HepG2 (cell line): Measurements from ENCODE around the gene HBA1.
A peak's percentile ranks its signal among the peaks of the same experiment; 100 is the strongest.

ENCODE experiments used
- DNMT1 ChIP-seq: sonication (generic); formaldehyde crosslinking; IDR thresholded peaks from 2 replicates; pipeline ENCODE4 v1.5.1; 2020; ENCODE audit warnings: mild to moderate bottlenecking, missing genetic modification reagents
- FOXK2 ChIP-seq: fragments of 450-650 bp; IDR thresholded peaks from 2 replicates; pipeline ENCODE4 v1.6.1; 2016
- HOXA9 ChIP-seq: sonication (generic); formaldehyde crosslinking; IDR thresholded peaks from 2 replicates; pipeline ENCODE4 v1.8.1; 2022; ENCODE audit warnings: missing genetic modification reagents, mild to moderate bottlenecking, moderate library complexity, borderline replicate concordance
- JUND ChIP-seq: sonication (generic); formaldehyde crosslinking; IDR thresholded peaks from 2 replicates; pipeline ENCODE4 v1.8.0; 2022; ENCODE audit warnings: mild to moderate bottlenecking, missing genetic modification reagents
- POLR2A ChIP-seq, 2 experiments: IDR thresholded peaks; 2 replicates each; pipeline ENCODE4 v1.6.1; 2011; ENCODE audit warnings: low read depth in 2 of 2, low read length in 2 of 2, mild to moderate bottlenecking in 1 of 2, moderate library complexity in 1 of 2; ENCODE audit not compliant: insufficient read depth in 1 of 2
- ZIK1 ChIP-seq: sonication (generic); formaldehyde crosslinking; IDR thresholded peaks from 2 replicates; pipeline ENCODE4 v1.5.0; 2020; ENCODE audit warnings: mild to moderate bottlenecking, low read depth, missing genetic modification reagents, borderline replicate concordance
- TF ChIP-seq, protein P1 (sequence below): IDR thresholded peaks from 2 replicates; pipeline ENCODE4 v1.6.1; 2012; ENCODE audit warnings: inconsistent platforms
- TF ChIP-seq, protein P2 (sequence below), 2 experiments: sonication (generic) in 1 of 2; formaldehyde crosslinking in 1 of 2; IDR thresholded peaks; 2 replicates each; pipeline versions ENCODE4 v1.6.1 to v1.9.0; 2014 to 2022; ENCODE audit warnings: antibody characterized with exemption in 1 of 2, borderline replicate concordance in 1 of 2, inconsistent platforms in 1 of 2, low read depth in 1 of 2, missing genetic modification reagents in 1 of 2
- TF ChIP-seq, protein P3 (sequence below): sonication (generic); formaldehyde crosslinking; IDR thresholded peaks from 2 replicates; pipeline ENCODE4 v1.5.0; 2020; ENCODE audit warnings: mild to moderate bottlenecking, missing genetic modification reagents, moderate library complexity
- TF ChIP-seq, protein P4 (sequence below): sonication (generic); formaldehyde crosslinking; IDR thresholded peaks from 2 replicates; pipeline ENCODE4 v1.5.1; 2020; ENCODE audit warnings: missing genetic modification reagents, mild to moderate bottlenecking, borderline replicate concordance

DNA sequence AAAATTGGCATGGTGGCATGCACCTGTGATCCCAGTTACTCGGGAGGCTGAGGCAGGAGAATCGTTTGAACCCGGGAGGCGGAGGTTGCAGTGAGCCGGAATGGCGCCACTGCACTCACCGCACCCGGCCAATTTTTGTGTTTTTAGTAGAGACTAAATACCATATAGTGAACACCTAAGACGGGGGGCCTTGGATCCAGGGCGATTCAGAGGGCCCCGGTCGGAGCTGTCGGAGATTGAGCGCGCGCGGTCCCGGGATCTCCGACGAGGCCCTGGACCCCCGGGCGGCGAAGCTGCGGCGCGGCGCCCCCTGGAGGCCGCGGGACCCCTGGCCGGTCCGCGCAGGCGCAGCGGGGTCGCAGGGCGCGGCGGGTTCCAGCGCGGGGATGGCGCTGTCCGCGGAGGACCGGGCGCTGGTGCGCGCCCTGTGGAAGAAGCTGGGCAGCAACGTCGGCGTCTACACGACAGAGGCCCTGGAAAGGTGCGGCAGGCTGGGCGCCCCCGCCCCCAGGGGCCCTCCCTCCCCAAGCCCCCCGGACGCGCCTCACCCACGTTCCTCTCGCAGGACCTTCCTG, 3.7 kb downstream of the HBA1 start, which contains the start of gene HBQ1:
- TF ChIP-seq DNMT1 (no peak), ZIK1 (CRISPR knock-in tag) (no peak), FOXK2 (no peak), POLR2A (IDR thresholded peaks at IDR 0.05; ENCODE audit: insufficient read depth in 1 of 2, low read depth in 2 of 2, low read length in 2 of 2) (0 out of 4 replicates have a peak, but pooled peaks of 1 of the 2 experiments have one; percentile 40), HOXA9 (CRISPR knock-in tag) (no peak), JUND (CRISPR knock-in tag) (no peak)
- TF ChIP-seq, protein P1, sequence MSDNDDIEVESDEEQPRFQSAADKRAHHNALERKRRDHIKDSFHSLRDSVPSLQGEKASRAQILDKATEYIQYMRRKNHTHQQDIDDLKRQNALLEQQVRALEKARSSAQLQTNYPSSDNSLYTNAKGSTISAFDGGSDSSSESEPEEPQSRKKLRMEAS, result peak; percentile 45; the same call in 1 of the 2 replicates
- TF ChIP-seq, protein P2, sequence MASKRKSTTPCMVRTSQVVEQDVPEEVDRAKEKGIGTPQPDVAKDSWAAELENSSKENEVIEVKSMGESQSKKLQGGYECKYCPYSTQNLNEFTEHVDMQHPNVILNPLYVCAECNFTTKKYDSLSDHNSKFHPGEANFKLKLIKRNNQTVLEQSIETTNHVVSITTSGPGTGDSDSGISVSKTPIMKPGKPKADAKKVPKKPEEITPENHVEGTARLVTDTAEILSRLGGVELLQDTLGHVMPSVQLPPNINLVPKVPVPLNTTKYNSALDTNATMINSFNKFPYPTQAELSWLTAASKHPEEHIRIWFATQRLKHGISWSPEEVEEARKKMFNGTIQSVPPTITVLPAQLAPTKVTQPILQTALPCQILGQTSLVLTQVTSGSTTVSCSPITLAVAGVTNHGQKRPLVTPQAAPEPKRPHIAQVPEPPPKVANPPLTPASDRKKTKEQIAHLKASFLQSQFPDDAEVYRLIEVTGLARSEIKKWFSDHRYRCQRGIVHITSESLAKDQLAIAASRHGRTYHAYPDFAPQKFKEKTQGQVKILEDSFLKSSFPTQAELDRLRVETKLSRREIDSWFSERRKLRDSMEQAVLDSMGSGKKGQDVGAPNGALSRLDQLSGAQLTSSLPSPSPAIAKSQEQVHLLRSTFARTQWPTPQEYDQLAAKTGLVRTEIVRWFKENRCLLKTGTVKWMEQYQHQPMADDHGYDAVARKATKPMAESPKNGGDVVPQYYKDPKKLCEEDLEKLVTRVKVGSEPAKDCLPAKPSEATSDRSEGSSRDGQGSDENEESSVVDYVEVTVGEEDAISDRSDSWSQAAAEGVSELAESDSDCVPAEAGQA (IDR thresholded peaks at IDR 0.05; ENCODE audit: low read depth), result no peak
- TF ChIP-seq, protein P2 (CRISPR knock-in tag; IDR thresholded peaks at IDR 0.05; ENCODE audit: borderline replicate concordance), result no peak
- TF ChIP-seq, protein P3, sequence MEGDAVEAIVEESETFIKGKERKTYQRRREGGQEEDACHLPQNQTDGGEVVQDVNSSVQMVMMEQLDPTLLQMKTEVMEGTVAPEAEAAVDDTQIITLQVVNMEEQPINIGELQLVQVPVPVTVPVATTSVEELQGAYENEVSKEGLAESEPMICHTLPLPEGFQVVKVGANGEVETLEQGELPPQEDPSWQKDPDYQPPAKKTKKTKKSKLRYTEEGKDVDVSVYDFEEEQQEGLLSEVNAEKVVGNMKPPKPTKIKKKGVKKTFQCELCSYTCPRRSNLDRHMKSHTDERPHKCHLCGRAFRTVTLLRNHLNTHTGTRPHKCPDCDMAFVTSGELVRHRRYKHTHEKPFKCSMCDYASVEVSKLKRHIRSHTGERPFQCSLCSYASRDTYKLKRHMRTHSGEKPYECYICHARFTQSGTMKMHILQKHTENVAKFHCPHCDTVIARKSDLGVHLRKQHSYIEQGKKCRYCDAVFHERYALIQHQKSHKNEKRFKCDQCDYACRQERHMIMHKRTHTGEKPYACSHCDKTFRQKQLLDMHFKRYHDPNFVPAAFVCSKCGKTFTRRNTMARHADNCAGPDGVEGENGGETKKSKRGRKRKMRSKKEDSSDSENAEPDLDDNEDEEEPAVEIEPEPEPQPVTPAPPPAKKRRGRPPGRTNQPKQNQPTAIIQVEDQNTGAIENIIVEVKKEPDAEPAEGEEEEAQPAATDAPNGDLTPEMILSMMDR (CRISPR knock-in tag), result peak; percentile 67; the same call in 1 of the 2 replicates
- TF ChIP-seq, protein P4, sequence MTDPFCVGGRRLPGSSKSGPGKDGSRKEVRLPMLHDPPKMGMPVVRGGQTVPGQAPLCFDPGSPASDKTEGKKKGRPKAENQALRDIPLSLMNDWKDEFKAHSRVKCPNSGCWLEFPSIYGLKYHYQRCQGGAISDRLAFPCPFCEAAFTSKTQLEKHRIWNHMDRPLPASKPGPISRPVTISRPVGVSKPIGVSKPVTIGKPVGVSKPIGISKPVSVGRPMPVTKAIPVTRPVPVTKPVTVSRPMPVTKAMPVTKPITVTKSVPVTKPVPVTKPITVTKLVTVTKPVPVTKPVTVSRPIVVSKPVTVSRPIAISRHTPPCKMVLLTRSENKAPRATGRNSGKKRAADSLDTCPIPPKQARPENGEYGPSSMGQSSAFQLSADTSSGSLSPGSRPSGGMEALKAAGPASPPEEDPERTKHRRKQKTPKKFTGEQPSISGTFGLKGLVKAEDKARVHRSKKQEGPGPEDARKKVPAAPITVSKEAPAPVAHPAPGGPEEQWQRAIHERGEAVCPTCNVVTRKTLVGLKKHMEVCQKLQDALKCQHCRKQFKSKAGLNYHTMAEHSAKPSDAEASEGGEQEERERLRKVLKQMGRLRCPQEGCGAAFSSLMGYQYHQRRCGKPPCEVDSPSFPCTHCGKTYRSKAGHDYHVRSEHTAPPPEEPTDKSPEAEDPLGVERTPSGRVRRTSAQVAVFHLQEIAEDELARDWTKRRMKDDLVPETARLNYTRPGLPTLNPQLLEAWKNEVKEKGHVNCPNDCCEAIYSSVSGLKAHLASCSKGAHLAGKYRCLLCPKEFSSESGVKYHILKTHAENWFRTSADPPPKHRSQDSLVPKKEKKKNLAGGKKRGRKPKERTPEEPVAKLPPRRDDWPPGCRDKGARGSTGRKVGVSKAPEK, result no peak
